Measurements from ENCODE around the gene PPP1R13B.

PPP1R13B gene

GRCh38 chr14:103820908-103821307 is 26.5 kb downstream of the PPP1R13B start:
- Histone ChIP-seq H3K36me3 (no peaks in the 10 kb centered on the region), H3K9me3 (no peaks in the 10 kb centered on the region), H3K27me3 (peaks cover 72% of the 10 kb centered on the region), H3K27ac (no peak overlapping the region), H3K4me3 (ENCODE audit: low read depth in 1 of 2, low read length in 1 of 2) (no peak overlapping the region), H3K4me1 (ENCODE audit: control insufficient read depth in 1 of 2, insufficient read depth in 1 of 2, low read depth in 1 of 2, low read length in 1 of 2) (no peaks in the 10 kb centered on the region)
- TF ChIP-seq CTCF (IDR thresholded peaks at IDR 0.05) = no peak

- Histone ChIP-seq H3K9me3 (no peaks in the 10 kb centered on the region), H3K27me3 (peaks cover 71% of the 10 kb centered on the region)
- TF ChIP-seq CTCF (IDR thresholded peaks at IDR 0.05) = no peak
Observed at GRCh38 chr14:103820382-103820781, 27.0 kb downstream of the PPP1R13B start.

GRCh38 chr14:103819503-103820307 is 27.7 kb downstream of the PPP1R13B start:
- H3K27ac ChIP-seq = no peak overlapping the region
- no peaks in the 10 kb centered on the region for H3K4me1 ChIP-seq (ENCODE audit: control insufficient read depth in 1 of 2, insufficient read depth in 1 of 2, low read depth in 1 of 2, low read length in 1 of 2)
- H3K36me3 ChIP-seq = no peaks in the 10 kb centered on the region
- peaks cover 76% of the 10 kb centered on the region for H3K27me3 ChIP-seq
- no peak overlapping the region for H3K4me3 ChIP-seq (ENCODE audit: low read depth in 1 of 2, low read length in 1 of 2)
- H3K9me3 ChIP-seq = no peaks in the 10 kb centered on the region
- TF ChIP-seq CTCF (IDR thresholded peaks at IDR 0.05) = no peak

More at GRCh38 chr14:103820382-103820781, 27.0 kb downstream of the PPP1R13B start:
- H3K4me1 ChIP-seq (ENCODE audit: control insufficient read depth in 1 of 2, insufficient read depth in 1 of 2, low read depth in 1 of 2, low read length in 1 of 2) = no peaks in the 10 kb centered on the region
- H3K4me3 ChIP-seq (ENCODE audit: low read depth in 1 of 2, low read length in 1 of 2) = no peak overlapping the region
- H3K27ac ChIP-seq = no peak overlapping the region
- H3K36me3 ChIP-seq = no peaks in the 10 kb centered on the region

GRCh38 chr14:103818870-103819269 is 28.5 kb downstream of the PPP1R13B start:
- Histone ChIP-seq H3K27ac (no peak overlapping the region), H3K9me3 (no peaks in the 10 kb centered on the region), H3K4me1 (ENCODE audit: control insufficient read depth in 1 of 2, insufficient read depth in 1 of 2, low read depth in 1 of 2, low read length in 1 of 2) (no peaks in the 10 kb centered on the region), H3K36me3 (no peaks in the 10 kb centered on the region), H3K27me3 (peaks cover 79% of the 10 kb centered on the region), H3K4me3 (ENCODE audit: low read depth in 1 of 2, low read length in 1 of 2) (no peak overlapping the region)
- TF ChIP-seq CTCF (IDR thresholded peaks at IDR 0.05) = no peak

GRCh38 chr14:103818422-103818821 is 29.0 kb downstream of the PPP1R13B start:
- no peaks in the 10 kb centered on the region for H3K36me3 ChIP-seq
- TF ChIP-seq CTCF (IDR thresholded peaks at IDR 0.05) = no peak
- peaks cover 75% of the 10 kb centered on the region for H3K27me3 ChIP-seq
- H3K4me3 ChIP-seq (ENCODE audit: low read depth in 1 of 2, low read length in 1 of 2) = no peak overlapping the region
- H3K27ac ChIP-seq = no peak overlapping the region
- H3K4me1 ChIP-seq (ENCODE audit: control insufficient read depth in 1 of 2, insufficient read depth in 1 of 2, low read depth in 1 of 2, low read length in 1 of 2) = no peaks in the 10 kb centered on the region
- no peaks in the 10 kb centered on the region for H3K9me3 ChIP-seq
